OCI-LY7 (cell line): Measurements from ENCODE around the gene SDCCAG8. TPM values are rescaled to one million over a fixed set of nuclear protein-coding genes. Genes with fewer than 3 reads are reported as not detected.

Experiments
- BruUV-seq: library from RNA; stranded (reverse); fragments of 400-500 nt; replicated peaks from 2 replicates; lab custom pipeline; 2021; lab: Mats Ljungman, UMichigan
- CTCF ChIA-PET: fragments of 300-600 bp; sonication (Branson Sonifier 250); formaldehyde crosslinking; loops from one replicate; lab custom pipeline; 2022; ENCODE audit warnings: antibody characterized with exemption; ENCODE audit not compliant: unreplicated experiment; lab: Charles Lee
- POLR2A ChIA-PET: fragments of 300-600 bp; sonication (Branson Sonifier 250); formaldehyde crosslinking; loops from one replicate; lab custom pipeline; 2022; ENCODE audit warnings: antibody characterized with exemption; lab: Charles Lee
- DNase-seq: peaks from one replicate; pipeline ENCODE4 v3.0.0-alpha.2; 2015; ENCODE audit warnings: low spot score
- H2AFZ ChIP-seq: fragments of 200-600 bp; sonication (generic), shearing (Covaris generic); 2 replicates; pipeline ENCODE4 v1.6.1; 2014; ENCODE audit warnings: mild to moderate bottlenecking, antibody characterized with exemption, low read length, moderate library complexity
- H3K27ac ChIP-seq: fragments of 200-600 bp; sonication (generic); 2 replicates; pipeline ENCODE4 v1.5.1; 2014; ENCODE audit warnings: mixed run types, low read depth, mild to moderate bottlenecking, moderate library complexity, low read length, inconsistent platforms; ENCODE audit not compliant: poor library complexity, severe bottlenecking
- H3K36me3 ChIP-seq: fragments of 200-600 bp; sonication (generic); 2 replicates; pipeline ENCODE4 v1.6.1; 2014; ENCODE audit warnings: mild to moderate bottlenecking, antibody characterized with exemption, low read length, moderate library complexity, mixed read lengths; ENCODE audit not compliant: insufficient read depth
- H3K4me1 ChIP-seq: fragments of 200-600 bp; sonication (generic); 2 replicates; pipeline ENCODE4 v1.5.1; 2014; ENCODE audit warnings: mild to moderate bottlenecking, low read length; ENCODE audit not compliant: insufficient read depth, poor library complexity, severe bottlenecking
- H3K4me2 ChIP-seq: fragments of 200-600 bp; sonication (generic); 2 replicates; pipeline ENCODE4 v1.6.1; 2014; ENCODE audit warnings: mild to moderate bottlenecking, low read length
- H3K4me3 ChIP-seq: fragments of 200-600 bp; sonication (generic); 2 replicates; pipeline ENCODE4 v1.5.1; 2014; ENCODE audit warnings: mild to moderate bottlenecking, low read depth, low read length; ENCODE audit not compliant: poor library complexity, severe bottlenecking
- H3K79me2 ChIP-seq: fragments of 200-600 bp; sonication (generic); 2 replicates; pipeline ENCODE4 v1.6.1; 2016; ENCODE audit warnings: low read depth, mild to moderate bottlenecking, low read length, moderate library complexity, mixed read lengths; ENCODE audit not compliant: insufficient read depth
- H3K9me2 ChIP-seq: fragments of 200-600 bp; sonication (generic); 2 replicates; pipeline ENCODE4 v1.6.1; 2016; ENCODE audit warnings: mild to moderate bottlenecking, low read length, mixed read lengths; ENCODE audit not compliant: insufficient read depth
- H3K9me3 ChIP-seq: fragments of 200-600 bp; sonication (generic); 2 replicates; pipeline ENCODE4 v1.6.1; 2014; ENCODE audit warnings: mild to moderate bottlenecking, mixed run types, low read length, mixed read lengths
- H4K20me1 ChIP-seq: fragments of 200-600 bp; sonication (generic); 2 replicates; pipeline ENCODE4 v1.6.1; 2014; ENCODE audit warnings: mild to moderate bottlenecking, antibody characterized with exemption, low read length, moderate library complexity, mixed read lengths; ENCODE audit not compliant: insufficient read depth
- EZH2phosphoT487 ChIP-seq: fragments of 200-600 bp; sonication (generic); IDR thresholded peaks from 2 replicates; pipeline ENCODE4 v1.6.1; 2018; ENCODE audit warnings: low read depth, borderline replicate concordance, mild to moderate bottlenecking, mixed run types, antibody characterized with exemption, low read length, moderate library complexity, mixed read lengths
- intact Hi-C: fragments of 100-400 bp; cut with micrococcal nuclease; formaldehyde crosslinking; loops from one replicate; pipeline ENCODE4 v1.10.0; 2022; ENCODE audit not compliant: unreplicated experiment
- total RNA-seq, 2 experiments: library from RNA; depleted of rRNA in 1 of 2; stranded (reverse); fragments of >200 nt in 1 of 2; shearing (Covaris generic) in 1 of 2; gene quantifications; 2 replicates each; pipeline ENCODE4 v1.2.3, GENCODE V29; 2014 to 2022
- TF ChIP-seq, protein P1 (sequence below): fragments of 200-600 bp; sonication (generic); conservative IDR thresholded peaks from 2 replicates; pipeline ENCODE4 v1.5.1; 2014; ENCODE audit warnings: mild to moderate bottlenecking, antibody characterized with exemption, low read length, moderate library complexity, mixed read lengths

SDCCAG8 gene
- total RNA-seq, 2 experiments from 2014 or later, result 18.1 to 28.7 TPM

GRCh38 chr1:243379706-243380105 is 123.9 kb downstream of the SDCCAG8 start:
- no peak for TF ChIP-seq EZH2phosphoT487
- TF ChIP-seq, protein P1, sequence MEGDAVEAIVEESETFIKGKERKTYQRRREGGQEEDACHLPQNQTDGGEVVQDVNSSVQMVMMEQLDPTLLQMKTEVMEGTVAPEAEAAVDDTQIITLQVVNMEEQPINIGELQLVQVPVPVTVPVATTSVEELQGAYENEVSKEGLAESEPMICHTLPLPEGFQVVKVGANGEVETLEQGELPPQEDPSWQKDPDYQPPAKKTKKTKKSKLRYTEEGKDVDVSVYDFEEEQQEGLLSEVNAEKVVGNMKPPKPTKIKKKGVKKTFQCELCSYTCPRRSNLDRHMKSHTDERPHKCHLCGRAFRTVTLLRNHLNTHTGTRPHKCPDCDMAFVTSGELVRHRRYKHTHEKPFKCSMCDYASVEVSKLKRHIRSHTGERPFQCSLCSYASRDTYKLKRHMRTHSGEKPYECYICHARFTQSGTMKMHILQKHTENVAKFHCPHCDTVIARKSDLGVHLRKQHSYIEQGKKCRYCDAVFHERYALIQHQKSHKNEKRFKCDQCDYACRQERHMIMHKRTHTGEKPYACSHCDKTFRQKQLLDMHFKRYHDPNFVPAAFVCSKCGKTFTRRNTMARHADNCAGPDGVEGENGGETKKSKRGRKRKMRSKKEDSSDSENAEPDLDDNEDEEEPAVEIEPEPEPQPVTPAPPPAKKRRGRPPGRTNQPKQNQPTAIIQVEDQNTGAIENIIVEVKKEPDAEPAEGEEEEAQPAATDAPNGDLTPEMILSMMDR, result no peak
- ChIA-PET POLR2A (no interaction called here), CTCF (no interaction called here)

DNA sequence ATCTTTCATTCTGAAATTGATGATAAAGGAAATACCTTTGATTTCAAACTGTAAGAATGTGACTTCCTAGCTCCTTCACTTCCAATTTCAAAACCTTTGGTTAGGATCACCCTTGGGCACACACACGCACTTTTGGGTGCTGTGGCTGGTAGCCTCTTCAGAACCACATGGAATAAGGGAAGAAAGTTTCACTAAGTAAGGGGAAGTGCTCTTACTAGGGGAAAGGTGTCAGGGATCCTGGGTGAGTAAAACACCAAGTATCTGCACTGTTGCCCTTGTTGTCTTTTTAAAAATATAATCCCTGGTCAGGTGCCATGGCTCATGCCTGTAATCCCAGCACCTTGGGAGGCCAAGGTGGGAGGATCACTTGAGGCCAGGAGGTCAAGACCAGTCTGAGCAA is 132.4 kb downstream of the SDCCAG8 start:
- ChIA-PET CTCF (no interaction called here), POLR2A (no interaction called here)
- H2AFZ ChIP-seq, result no peak overlapping the region
- no peaks in the 10 kb centered on the region for H3K9me3 ChIP-seq
- H3K9me2 ChIP-seq, result no peaks in the 10 kb centered on the region
- no peak overlapping the region for H3K4me2 ChIP-seq
- H3K36me3 ChIP-seq, result no peaks in the 10 kb centered on the region
- no peak overlapping the region for H3K4me3 ChIP-seq
- H3K4me1 ChIP-seq, result no peaks in the 10 kb centered on the region
- TF ChIP-seq, protein P1, result no peak
- TF ChIP-seq EZH2phosphoT487, result no peak
- BruUV-seq, result no TSS peak
- H3K27ac ChIP-seq, result no peak overlapping the region
- H4K20me1 ChIP-seq, result no peaks in the 10 kb centered on the region
- no peaks in the 10 kb centered on the region for H3K79me2 ChIP-seq
- no peak for DNase-seq
- intact Hi-C loops, result no loop called here

More at GRCh38 chr1:243379706-243380105, 123.9 kb downstream of the SDCCAG8 start:
- H3K4me1 ChIP-seq, result no peaks in the 10 kb centered on the region
- H3K27ac ChIP-seq, result no peak overlapping the region
- no TSS peak for BruUV-seq
- H4K20me1 ChIP-seq, result no peaks in the 10 kb centered on the region
- no peak overlapping the region for H3K4me3 ChIP-seq
- intact Hi-C loops, result no loop called here
- no peaks in the 10 kb centered on the region for H3K9me3 ChIP-seq
- H3K36me3 ChIP-seq, result no peaks in the 10 kb centered on the region
- no peak for DNase-seq
- no peak overlapping the region for H3K4me2 ChIP-seq
- no peaks in the 10 kb centered on the region for H3K9me2 ChIP-seq
- no peaks in the 10 kb centered on the region for H3K79me2 ChIP-seq
- H2AFZ ChIP-seq, result no peak overlapping the region

DNA sequence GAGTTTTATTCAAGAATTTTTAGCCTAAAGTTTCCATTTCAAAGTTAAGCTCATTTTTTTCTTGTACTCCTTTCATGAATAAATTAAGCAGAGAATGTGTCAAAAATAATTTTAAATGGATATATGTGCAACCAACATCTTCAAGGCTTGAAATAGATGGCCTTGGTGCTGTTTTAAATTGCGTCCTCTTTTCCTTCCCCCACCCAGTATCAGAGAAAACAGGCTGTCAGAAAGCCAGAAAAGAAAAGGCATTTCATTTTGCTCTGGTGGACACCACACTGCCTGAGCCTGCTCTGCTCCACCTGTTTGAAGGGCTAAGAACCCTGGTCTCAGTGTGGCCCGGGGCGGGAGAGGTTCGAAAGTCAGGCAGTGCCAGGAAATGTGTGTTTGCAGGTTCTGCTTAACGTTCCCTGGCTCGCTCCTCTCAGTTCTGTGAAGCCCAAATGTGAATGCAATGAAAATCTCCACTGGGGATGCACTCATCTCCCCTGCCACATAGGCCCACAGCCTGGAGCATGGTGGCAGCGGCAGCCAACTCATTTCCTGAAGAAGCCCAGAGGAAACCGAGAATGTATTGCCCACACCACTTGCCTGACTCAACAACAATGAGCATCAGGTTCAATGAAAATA is 134.4 kb downstream of the SDCCAG8 start:
- no peak overlapping the region for H3K4me2 ChIP-seq
- intact Hi-C loops, result no loop called here
- no peaks in the 10 kb centered on the region for H4K20me1 ChIP-seq
- no peaks in the 10 kb centered on the region for H3K4me1 ChIP-seq
- no peak overlapping the region for H2AFZ ChIP-seq
- no peak overlapping the region for H3K27ac ChIP-seq
- no TSS peak for BruUV-seq
- no peaks in the 10 kb centered on the region for H3K9me2 ChIP-seq
- CTCF ChIA-PET, result no interaction called here
- H3K79me2 ChIP-seq, result no peaks in the 10 kb centered on the region
- TF ChIP-seq, protein P1, result no peak
- no peak for TF ChIP-seq EZH2phosphoT487
- no peak overlapping the region for H3K4me3 ChIP-seq
- DNase-seq, result no peak
- H3K9me3 ChIP-seq, result no peaks in the 10 kb centered on the region
- POLR2A ChIA-PET, result interaction anchor here (0.8 to 1.5 kb wide), 4 partner anchors 9 to 110 kb away, joined by 3 to 6 read pairs (median 3); no protein-coding TSS in a partner anchor
- H3K36me3 ChIP-seq, result no peaks in the 10 kb centered on the region
